ENCODE data around the gene G3BP1.
"Not testable (repeated sequence)": the region's sequence is repeated elsewhere in the genome, so short reads cannot be mapped to it uniquely, and the experiment has no call there.

Gene G3BP1

GRCh38 chr5:151800532-151800931 is 28.8 kb downstream of the G3BP1 start:
- no peak for DNase-seq

DNA sequence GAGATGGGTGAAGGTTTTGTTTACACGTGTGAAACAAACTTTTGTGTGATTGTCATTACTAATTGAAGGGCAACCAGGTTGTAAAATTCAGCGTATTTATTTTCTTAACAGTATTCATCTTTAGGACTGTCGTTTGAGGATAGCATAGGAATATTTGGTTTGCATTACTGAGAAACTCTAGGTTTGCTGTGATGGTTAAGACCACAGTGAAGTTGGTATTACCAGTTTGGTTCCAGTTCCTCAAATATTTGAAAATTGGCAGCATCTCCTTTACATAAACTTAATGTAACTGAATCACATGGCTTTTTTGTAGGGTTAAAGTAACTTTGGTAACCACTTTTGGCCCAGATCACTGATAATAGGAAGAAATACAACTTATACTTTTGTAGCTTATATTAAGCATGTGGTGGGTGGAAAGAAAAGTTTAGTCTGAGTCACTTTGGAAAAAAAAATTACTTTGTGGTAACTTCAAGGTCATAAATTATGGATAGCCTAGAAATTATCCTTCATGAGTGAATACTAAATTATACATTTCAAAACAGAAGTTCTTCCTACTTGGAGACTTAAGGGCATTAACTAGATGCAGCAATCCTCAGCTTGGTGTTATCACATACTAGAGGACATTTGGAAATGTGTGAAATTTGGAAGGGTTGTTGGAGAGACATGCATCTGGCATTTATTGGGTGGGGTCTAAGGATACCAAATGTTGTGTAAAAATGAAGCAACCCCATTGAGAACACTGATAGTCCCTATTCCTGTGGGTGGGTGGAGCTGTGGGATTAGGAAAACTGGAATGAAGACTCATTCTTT is 33.9 kb downstream of the G3BP1 start:
- no peak for DNase-seq

DNA sequence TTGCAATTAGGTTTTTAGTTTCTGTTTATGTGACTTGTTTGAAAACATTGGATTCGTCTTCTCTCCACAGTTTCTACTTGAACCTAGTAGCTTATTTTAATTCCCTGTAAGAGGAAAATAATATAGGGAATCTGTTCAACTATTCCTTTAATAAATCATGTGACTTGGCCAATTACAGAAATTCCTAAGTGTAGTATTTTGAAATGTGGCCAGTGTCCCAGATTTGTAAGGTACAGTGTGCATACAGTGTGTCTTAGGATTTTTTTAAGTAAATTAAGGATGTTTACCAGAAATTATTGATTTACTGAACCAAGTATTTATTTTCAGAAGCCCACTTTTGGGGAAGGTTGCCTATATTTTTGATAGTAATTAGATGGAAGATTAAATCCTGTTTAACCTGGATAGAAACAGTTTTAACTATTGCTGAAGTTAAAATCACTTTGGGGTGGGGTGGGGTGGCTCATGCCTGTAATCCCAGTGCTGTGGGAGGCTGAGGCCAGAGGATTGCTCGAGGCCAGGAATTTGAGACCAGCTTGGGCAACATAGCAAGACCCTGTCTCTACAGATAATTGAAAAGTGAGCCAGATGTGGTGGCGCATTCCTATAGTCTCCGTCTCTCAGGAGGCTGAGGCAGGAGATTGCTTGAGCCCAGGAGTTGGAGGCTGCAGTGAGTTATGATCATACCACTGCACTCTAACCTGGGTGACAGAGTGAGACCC is 36.9 kb downstream of the G3BP1 start:
- no peak for DNase-seq

GRCh38 chr5:151810449-151810848 is 38.7 kb downstream of the G3BP1 start:
- DNase-seq, result no peak

DNA sequence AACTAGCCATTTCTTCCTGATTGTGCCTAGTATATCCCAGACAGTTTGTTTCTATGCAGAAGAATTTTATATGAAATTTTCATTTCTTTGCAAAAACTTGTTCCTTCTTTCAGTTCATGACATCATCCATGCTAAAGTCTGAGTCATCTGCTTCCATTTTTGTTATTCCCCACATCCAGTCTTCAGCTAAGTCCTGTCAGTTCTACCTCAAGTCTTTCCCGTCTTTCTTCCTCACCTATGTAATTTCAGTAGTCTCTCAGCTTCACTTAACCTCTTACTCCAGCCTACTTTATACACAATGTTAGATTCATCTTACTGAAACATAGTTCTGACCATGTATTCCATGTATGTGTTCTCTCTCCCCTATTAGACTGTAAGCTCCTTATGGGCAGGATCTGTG is 39.1 kb downstream of the G3BP1 start:
- DNase-seq, result no peak

DNA sequence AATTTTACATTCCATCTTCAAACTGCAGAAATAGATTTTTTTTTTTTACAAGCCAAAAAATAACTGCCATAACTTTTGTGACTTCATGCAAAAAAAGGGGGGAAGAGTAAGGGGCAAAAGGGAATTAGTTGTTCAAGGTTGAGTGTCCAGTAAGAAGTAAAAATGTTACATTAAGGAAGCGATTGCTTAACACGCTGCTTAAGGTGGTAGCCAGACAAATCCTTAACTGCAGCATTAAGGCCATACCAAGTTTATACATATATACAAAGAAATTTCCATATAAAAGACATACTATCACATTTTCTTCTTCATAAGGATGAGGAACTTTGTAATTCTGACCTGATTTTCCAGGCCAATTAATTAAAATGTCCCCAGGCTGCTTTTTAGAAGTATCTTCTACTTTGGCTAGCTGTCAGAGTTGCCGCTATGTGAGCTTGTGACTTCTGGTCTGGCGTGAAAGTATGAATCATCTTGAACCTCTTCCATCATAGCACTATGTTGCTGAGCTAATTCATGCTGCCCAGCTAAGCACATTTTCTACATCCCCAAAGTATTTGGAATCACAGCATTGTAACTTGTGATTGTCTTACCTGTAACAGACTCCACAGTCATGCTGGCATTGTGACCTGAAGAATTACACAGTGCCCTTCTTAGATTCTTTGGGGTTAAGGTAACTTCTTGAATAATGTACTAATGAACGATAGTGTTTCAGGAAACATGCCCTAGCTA is 40.0 kb downstream of the G3BP1 start:
- no peak for DNase-seq

DNA sequence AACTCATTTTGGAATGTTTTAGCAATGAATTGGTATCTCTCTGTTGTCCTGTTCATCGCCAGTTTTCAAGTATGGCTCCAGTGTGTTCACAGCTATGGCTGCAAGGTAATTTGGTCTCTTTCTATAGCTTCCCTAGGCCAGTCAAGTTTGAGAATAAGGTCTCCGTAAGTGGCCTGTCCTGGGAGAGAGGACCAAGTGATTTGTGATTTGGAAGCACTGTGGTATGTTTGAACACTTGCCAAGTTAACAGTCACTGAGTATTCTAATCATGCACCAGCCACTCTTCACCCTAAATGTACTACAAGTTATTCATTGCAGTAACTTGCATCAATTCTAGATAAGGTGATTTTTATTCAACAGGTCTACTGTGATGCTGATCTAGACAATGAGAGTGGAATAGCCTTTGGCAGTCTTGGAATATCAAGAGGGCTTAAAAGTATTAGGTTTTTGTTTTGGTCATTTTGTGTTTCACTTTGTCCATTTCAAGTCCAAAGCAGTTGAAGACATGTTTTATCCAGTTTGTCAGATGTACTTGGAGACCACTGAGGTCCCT is 41.1 kb downstream of the G3BP1 start:
- no peak for DNase-seq

- no peak for DNase-seq
Measured at GRCh38 chr5:151815051-151815450, 43.3 kb downstream of the G3BP1 start.

DNA sequence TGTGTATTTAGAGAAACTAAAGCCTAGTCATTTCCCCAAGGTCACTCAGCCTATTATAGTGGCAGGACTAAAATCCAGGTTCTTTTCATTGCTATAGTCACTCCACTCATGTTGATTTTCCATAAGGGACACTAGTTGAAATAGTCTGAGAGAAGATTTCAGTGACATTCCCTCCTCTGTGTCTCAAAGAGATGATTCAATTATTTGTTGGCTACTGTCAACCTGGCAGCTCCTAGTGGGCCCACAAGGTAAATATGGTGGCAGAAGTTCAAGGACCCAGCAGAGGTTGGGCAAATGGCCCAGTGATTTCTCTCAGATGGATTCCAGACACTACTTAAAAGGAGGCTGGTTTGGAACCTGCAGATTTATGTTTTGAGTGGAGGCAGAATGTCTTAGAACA is 48.1 kb downstream of the G3BP1 start:
- no peak for DNase-seq

DNA sequence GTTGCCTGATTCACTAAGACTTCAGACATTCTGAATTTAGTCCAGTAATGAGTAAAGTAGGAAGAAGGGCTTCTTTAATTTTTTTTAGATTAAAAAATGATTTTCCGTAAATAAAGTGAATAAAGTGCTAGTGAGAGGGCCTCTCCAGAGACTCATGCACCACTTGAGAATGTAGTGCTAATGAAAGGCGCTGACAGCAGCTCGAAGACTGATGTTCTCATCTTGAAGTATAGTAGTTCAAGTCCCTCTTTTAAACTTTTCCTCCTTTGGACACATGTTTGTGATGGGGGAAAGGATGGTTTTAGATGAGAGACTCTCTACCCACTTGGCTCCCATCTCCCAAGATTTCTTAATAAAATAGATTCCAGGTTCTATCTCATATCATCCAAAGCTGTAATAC is 48.5 kb downstream of the G3BP1 start:
- DNase-seq, result no peak

DNA sequence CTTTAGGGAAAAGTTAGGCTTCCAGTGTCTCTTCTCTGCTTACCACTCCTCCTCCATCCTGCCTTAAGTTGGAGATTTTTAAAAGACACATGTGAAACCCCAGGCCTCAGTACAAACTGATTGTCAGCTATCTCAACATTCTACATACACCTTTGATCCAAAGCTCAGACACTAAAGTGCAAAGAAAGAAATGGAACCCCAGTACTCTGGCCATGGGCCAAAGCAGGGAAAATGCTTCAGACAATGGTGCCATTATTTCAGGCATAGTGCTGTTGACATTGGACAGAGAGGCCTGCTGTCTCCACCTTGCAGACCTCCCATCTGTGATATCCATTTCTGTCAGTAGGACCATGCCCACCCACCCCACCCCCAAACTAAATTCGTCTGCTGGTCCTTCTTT is 49.1 kb downstream of the G3BP1 start:
- no peak for DNase-seq

GRCh38 chr5:151822141-151822540 is 50.4 kb downstream of the G3BP1 start:
- DNase-seq, result no peak

DNA sequence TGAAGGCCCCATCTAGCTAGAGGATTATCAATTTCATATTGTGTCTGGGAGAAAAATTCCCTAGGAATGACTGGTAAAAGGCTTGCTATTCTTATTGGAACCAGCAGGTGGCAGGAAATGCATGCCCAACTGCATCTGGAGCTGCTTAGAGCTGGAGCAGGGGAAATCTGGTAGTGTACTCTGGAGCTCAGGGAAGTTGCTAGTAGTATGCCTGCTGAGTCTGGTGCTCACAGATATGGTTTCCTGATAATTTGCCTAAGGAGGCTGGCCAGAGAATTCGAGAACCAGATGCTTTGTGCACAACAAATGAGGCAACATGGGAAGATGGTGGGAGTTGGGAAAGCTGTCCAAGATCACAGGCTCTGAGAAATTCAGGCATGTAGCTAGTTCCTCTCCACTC is 53.7 kb downstream of the G3BP1 start:
- DNase-seq, result no peak

GRCh38 chr5:151829370-151829769 is 57.6 kb downstream of the G3BP1 start:
- DNase-seq, result no peak

DNA sequence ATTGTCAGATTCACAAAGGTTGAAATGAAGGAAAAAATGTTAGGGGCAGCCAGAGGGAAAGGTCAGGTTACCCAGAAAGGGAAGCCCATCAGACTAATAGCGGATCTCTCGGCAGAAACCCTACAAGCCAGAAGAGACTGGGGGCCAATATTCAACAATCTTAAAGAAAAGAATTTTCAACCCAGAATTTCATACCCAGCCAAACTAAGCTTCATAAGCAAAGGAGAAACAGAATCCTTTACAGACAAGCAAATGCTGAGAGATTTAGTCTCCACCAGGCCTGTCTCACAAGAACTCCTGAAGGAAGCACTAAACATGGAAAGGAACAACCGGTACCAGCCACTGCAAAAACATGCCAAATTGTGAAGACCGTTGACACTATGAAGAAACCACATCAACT is 61.1 kb downstream of the G3BP1 start:
- not testable (repeated sequence) for DNase-seq

DNA sequence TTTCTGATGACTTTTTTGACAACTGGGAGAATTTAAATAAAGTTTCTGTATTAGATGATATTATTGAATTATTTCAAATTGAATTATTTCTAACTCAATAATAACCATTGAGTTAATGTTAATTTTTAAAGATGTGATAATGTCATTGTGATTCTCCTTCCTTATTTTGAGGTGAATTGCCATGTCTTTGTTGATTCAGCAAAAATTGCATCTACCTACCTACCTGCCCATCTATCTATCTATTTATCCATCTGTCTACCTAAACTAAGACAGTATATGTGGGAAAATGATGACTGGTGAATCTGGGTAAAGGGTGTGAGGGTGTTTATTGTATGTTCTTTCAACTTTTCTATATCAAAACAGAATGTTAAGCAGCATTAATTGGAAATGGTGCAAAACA is 75.0 kb downstream of the G3BP1 start:
- DNase-seq, result no peak

GRCh38 chr5:151847871-151848270 is 76.1 kb downstream of the G3BP1 start:
- DNase-seq, result no peak

GRCh38 chr5:151855701-151856100 is 83.9 kb downstream of the G3BP1 start:
- no peak for DNase-seq

GRCh38 chr5:151856861-151857260 is 85.1 kb downstream of the G3BP1 start:
- no peak for DNase-seq

GRCh38 chr5:151860867-151861266 is 89.1 kb downstream of the G3BP1 start:
- DNase-seq, result not testable (repeated sequence)

Data from KG1 (cell line).